GM23248 (cell line): ENCODE data around the gene NEGR1. TPM values are rescaled to one million over a fixed set of nuclear protein-coding genes. Genes with fewer than 3 reads are reported as not detected.

Experiments
- DNase-seq: peaks from one replicate; pipeline ENCODE4 v3.0.0-alpha.2; 2015
- H2AFZ ChIP-seq: fragments of 200-600 bp; sonication (generic); 2 replicates; pipeline ENCODE4 v1.6.1; 2016; ENCODE audit warnings: antibody characterized with exemption
- H3F3A ChIP-seq: fragments of 200-600 bp; sonication (generic); 2 replicates; pipeline ENCODE4 v1.6.1; 2016; ENCODE audit warnings: mild to moderate bottlenecking, antibody characterized with exemption, mixed run types; ENCODE audit not compliant: insufficient read depth
- H3K27ac ChIP-seq: fragments of 200-600 bp; sonication (generic); 2 replicates; pipeline ENCODE4 v1.5.1; 2016; ENCODE audit warnings: mild to moderate bottlenecking
- H3K27me3 ChIP-seq: fragments of 200-600 bp; sonication (generic); replicated peaks from 2 replicates; pipeline ENCODE4 v1.6.1; 2016; ENCODE audit warnings: mild to moderate bottlenecking; ENCODE audit not compliant: insufficient read depth
- H3K36me3 ChIP-seq: fragments of 200-600 bp; sonication (generic); 2 replicates; pipeline ENCODE4 v1.6.1; 2016; ENCODE audit warnings: low read depth, mild to moderate bottlenecking
- H3K4me1 ChIP-seq: fragments of 200-600 bp; sonication (generic); 2 replicates; pipeline ENCODE4 v1.6.1; 2016; ENCODE audit warnings: mild to moderate bottlenecking; ENCODE audit not compliant: insufficient read depth
- H3K4me2 ChIP-seq: fragments of 200-600 bp; sonication (generic); one replicate; pipeline ENCODE4 v1.6.1; 2016; ENCODE audit warnings: mild to moderate bottlenecking; ENCODE audit not compliant: unreplicated experiment
- H3K4me3 ChIP-seq: fragments of 200-600 bp; sonication (generic); 2 replicates; pipeline ENCODE4 v1.5.1; 2016; ENCODE audit warnings: mild to moderate bottlenecking
- H3K79me2 ChIP-seq: fragments of 200-600 bp; sonication (generic); 2 replicates; pipeline ENCODE4 v1.6.1; 2016; ENCODE audit warnings: mild to moderate bottlenecking; ENCODE audit not compliant: insufficient read depth
- H3K9ac ChIP-seq: fragments of 200-600 bp; sonication (generic); 2 replicates; pipeline ENCODE4 v1.6.1; 2016; ENCODE audit warnings: mild to moderate bottlenecking
- H3K9me2 ChIP-seq: fragments of 200-600 bp; sonication (generic); 2 replicates; pipeline ENCODE4 v1.6.1; 2016; ENCODE audit warnings: mixed run types, mild to moderate bottlenecking, moderate library complexity; ENCODE audit not compliant: insufficient read depth
- H3K9me3 ChIP-seq: fragments of 200-600 bp; sonication (generic); one replicate; pipeline ENCODE4 v1.6.1; 2017; ENCODE audit warnings: low read depth
- H4K20me1 ChIP-seq: fragments of 200-600 bp; sonication (generic); 2 replicates; pipeline ENCODE4 v1.6.0; 2016; ENCODE audit not compliant: insufficient read depth
- EZH2 ChIP-seq: fragments of 200-600 bp; sonication (generic); IDR thresholded peaks from 2 replicates; pipeline ENCODE4 v1.6.1; 2018; ENCODE audit warnings: antibody characterized with exemption, mild to moderate bottlenecking; ENCODE audit not compliant: insufficient read depth, poor library complexity, severe bottlenecking
- EZH2phosphoT487 ChIP-seq: fragments of 200-600 bp; sonication (generic); IDR thresholded peaks from 2 replicates; pipeline ENCODE4 v1.6.1; 2018; ENCODE audit warnings: antibody characterized with exemption, moderate library complexity, mild to moderate bottlenecking, low read depth; ENCODE audit not compliant: insufficient read depth
- WGBS, 2 experiments: methylation state at CpG; one replicate each; pipeline ENCODE4 v1.1.6; 2015 to 2017; ENCODE audit warnings: low lambda C conversion rate in 2 of 2, low coverage in 1 of 2; ENCODE audit errors: missing lambda C conversion rate in 2 of 2; 5-methylcytosine and 5-hydroxymethylcytosine counted together
- in situ Hi-C: fragments of 300-500 bp; cut with MboI; formaldehyde crosslinking; loops from 2 replicates; pipeline ENCODE4 v1.15.0; 2020
- polyA plus RNA-seq: library from polyadenylated mRNA; unstranded; fragments of >200 nt; fragmentation: Nextera tagmentation; extraction: Ambion mirVana; gene quantifications from 2 replicates; pipeline ENCODE4 v1.2.1, GENCODE V29; 2016
- total RNA-seq: library from RNA; depleted of rRNA; stranded (reverse); fragments of >200 nt; shearing (Covaris generic); gene quantifications from 2 replicates; pipeline ENCODE4 v1.2.3, GENCODE V29; 2014

The NEGR1 gene
- total and polyA plus RNA-seq, 2 experiments from 2014 or later: 14.3 to 15.7 TPM

DNA sequence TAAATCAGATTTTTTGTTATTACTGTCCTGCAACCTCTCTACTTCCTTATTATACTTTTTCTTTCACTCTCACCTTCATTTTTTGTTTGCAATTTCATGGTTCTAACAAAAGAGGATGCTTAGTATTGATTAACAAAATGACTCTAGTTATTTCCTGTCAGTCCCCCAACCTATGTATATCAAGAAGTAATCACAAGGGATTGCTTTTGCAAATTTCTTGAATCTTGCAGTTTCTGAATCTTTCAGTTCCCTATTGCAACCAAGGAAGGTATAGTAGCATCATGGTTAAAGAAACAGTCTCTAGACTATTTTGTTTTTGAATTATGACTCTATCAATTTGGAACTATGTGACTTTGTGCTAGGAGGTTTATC, 446.9 kb downstream of the NEGR1 start:
- no peak overlapping the region for H3K4me2 ChIP-seq
- DNase-seq: no peak
- no peaks in the 10 kb centered on the region for H4K20me1 ChIP-seq
- H3K9me3 ChIP-seq: no peaks in the 10 kb centered on the region
- H3K27ac ChIP-seq: no peak overlapping the region
- no peaks in the 10 kb centered on the region for H3K79me2 ChIP-seq
- H3K9me2 ChIP-seq: no peaks in the 10 kb centered on the region
- H3K4me1 ChIP-seq: peaks cover 1% of the 10 kb centered on the region; the same call in 1 of the 2 replicates
- H3K36me3 ChIP-seq: no peaks in the 10 kb centered on the region
- in situ Hi-C loops: no loop called here
- no peaks in the 10 kb centered on the region for H3K27me3 ChIP-seq
- H3F3A ChIP-seq: no peaks in the 10 kb centered on the region
- no peak for TF ChIP-seq EZH2
- no peak for TF ChIP-seq EZH2phosphoT487
- no peak overlapping the region for H3K4me3 ChIP-seq
- no peak overlapping the region for H2AFZ ChIP-seq
- H3K9ac ChIP-seq: no peak overlapping the region

DNA sequence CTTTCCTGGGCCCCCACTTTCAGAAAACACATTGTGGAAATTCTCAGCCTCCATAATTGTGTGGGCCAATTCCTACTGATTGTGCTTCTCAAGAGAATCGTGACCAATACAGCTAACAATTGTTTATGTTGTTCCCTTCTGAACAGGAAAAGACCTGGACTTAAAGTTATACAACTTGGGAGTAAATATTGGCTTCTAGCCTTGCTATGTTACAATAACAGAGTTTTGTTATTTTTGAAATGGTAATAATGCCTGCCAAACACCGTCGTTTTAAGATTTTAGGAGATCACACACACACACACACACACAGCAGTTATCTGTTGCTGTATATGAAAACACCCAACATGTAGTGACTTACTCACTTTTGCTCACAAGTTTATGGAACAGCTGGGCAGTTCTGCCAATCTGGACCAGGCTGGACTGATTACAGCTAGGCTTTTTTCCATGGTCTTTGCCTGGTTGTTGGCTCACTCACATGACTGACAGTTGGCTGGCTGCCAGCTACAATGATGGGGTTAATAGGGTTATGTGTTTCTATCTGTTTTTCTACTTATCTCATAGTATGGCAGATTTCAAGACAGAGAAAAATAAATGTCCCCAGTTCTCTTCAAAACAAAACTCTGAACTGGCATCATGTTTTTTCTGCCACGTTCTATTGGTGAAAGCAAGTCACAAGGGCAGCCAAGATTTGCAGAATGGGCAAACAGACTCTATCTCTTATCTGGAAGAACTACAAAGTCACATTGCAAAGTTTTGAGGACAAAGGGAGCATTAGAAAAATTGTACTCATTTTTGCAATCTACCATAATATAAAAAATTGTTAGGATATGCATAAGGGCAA, 447.5 kb downstream of the NEGR1 start:
- TF ChIP-seq EZH2 (no peak), EZH2phosphoT487 (no peak)
- Histone ChIP-seq H4K20me1 (no peaks in the 10 kb centered on the region), H3F3A (no peaks in the 10 kb centered on the region), H3K9me3 (no peaks in the 10 kb centered on the region), H3K9ac (no peak overlapping the region), H3K27me3 (no peaks in the 10 kb centered on the region), H3K27ac (no peak overlapping the region), H3K4me1 (no peaks in the 10 kb centered on the region), H3K9me2 (no peaks in the 10 kb centered on the region), H3K36me3 (no peaks in the 10 kb centered on the region), H3K4me3 (no peak overlapping the region), H3K4me2 (no peak overlapping the region), H3K79me2 (no peaks in the 10 kb centered on the region), H2AFZ (no peak overlapping the region)
- 42 to 44% methylated on average over 4 of the region's 4 CpGs for WGBS, 2 experiments
- DNase-seq: peak; percentile 0
- in situ Hi-C loops: no loop called here

DNA sequence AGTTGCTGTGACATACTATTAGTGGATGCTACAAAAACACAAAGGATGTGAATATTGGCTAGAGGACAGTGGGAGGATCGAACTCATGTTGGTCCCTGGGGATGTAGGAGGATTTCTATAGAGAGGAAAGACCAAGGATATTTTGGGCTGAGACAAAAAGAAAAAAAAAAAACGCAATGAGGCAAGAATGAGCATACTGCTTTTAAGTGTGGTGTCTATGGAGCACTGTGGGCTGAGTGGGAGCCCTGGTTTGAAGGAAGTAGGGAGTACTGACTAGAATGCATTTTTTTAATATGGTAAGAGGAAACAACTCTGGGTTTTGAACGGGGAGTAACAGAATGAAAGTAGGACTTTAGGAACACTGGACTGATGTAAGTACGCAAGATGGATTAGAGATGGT, 450.7 kb downstream of the NEGR1 start:
- WGBS, 2 experiments: 72 to 77% methylated on average over 4 of the region's 4 CpGs
- no peaks in the 10 kb centered on the region for H4K20me1 ChIP-seq
- no peak for DNase-seq
- H3K27me3 ChIP-seq: no peaks in the 10 kb centered on the region
- H3F3A ChIP-seq: no peaks in the 10 kb centered on the region
- H3K79me2 ChIP-seq: no peaks in the 10 kb centered on the region
- H3K9me2 ChIP-seq: no peaks in the 10 kb centered on the region
- in situ Hi-C loops: no loop called here
- TF ChIP-seq EZH2phosphoT487: no peak
- no peak for TF ChIP-seq EZH2
- H3K9ac ChIP-seq: no peak overlapping the region
- H2AFZ ChIP-seq: no peak overlapping the region
- no peaks in the 10 kb centered on the region for H3K4me1 ChIP-seq
- no peak overlapping the region for H3K4me3 ChIP-seq
- no peak overlapping the region for H3K4me2 ChIP-seq
- H3K27ac ChIP-seq: no peak overlapping the region
- H3K36me3 ChIP-seq: no peaks in the 10 kb centered on the region
- H3K9me3 ChIP-seq: no peaks in the 10 kb centered on the region

DNA sequence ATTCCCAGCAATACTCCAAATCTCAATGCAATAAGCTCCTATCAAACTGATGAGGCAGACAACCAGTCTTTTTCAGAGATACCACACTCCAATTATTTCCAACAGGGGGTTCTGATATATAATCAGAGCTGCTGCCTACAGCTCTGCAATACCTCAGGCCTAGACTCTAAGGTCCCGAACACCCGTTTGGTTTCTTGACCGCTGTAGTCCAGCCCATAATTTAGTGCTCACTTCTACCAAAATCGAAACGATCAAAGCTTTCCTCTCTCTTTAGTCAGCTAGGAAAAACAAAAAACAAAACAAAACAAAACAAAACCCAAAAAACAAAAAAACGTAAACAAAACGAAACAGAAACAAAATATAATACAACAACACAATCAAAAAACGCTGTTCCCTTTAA, 453.0 kb downstream of the NEGR1 start:
- H3K9me3 ChIP-seq: no peaks in the 10 kb centered on the region
- no peak for TF ChIP-seq EZH2phosphoT487
- TF ChIP-seq EZH2: no peak
- H3K79me2 ChIP-seq: no peaks in the 10 kb centered on the region
- H3K4me1 ChIP-seq: no peaks in the 10 kb centered on the region
- WGBS, 2 experiments: 94 to 95% methylated on average over 8 of the region's 8 CpGs
- no peaks in the 10 kb centered on the region for H4K20me1 ChIP-seq
- H2AFZ ChIP-seq: no peak overlapping the region
- H3K4me2 ChIP-seq: no peak overlapping the region
- H3K27ac ChIP-seq: no peak overlapping the region
- H3F3A ChIP-seq: no peaks in the 10 kb centered on the region
- no peaks in the 10 kb centered on the region for H3K9me2 ChIP-seq
- H3K36me3 ChIP-seq: no peaks in the 10 kb centered on the region
- H3K27me3 ChIP-seq: no peaks in the 10 kb centered on the region
- no peak overlapping the region for H3K9ac ChIP-seq
- DNase-seq: no peak
- no peak overlapping the region for H3K4me3 ChIP-seq
- in situ Hi-C loops: no loop called here
